ENCODE measurements around the gene OR9A4. TPM values are rescaled to one million over a fixed set of nuclear protein-coding genes. Genes with fewer than 3 reads are reported as not detected.

The OR9A4 gene
- total RNA-seq, 2 experiments from 2014 or later = 0.06 TPM; not detected in 1

GRCh38 chr7:141949021-141949420 lies 32.8 kb downstream of the OR9A4 start:
- ChIA-PET POLR2A (no interaction called here), CTCF (ENCODE audit: unreplicated experiment) (no interaction called here)
- Histone ChIP-seq H3K79me2 (ENCODE audit: insufficient read depth, low read depth, low read length) (no peaks in the 10 kb centered on the region), H3K9me2 (ENCODE audit: insufficient read depth, low read length) (no peaks in the 10 kb centered on the region), H3K36me3 (ENCODE audit: insufficient read depth, low read length) (no peaks in the 10 kb centered on the region), H3K4me3 (ENCODE audit: low read depth, low read length, poor library complexity, severe bottlenecking) (no peak overlapping the region), H3K4me2 (ENCODE audit: low read length) (no peak overlapping the region), H3K4me1 (ENCODE audit: insufficient read depth, low read length, poor library complexity, severe bottlenecking) (no peaks in the 10 kb centered on the region), H3K9me3 (ENCODE audit: low read length) (no peaks in the 10 kb centered on the region), H2AFZ (ENCODE audit: low read length) (no peak overlapping the region), H3K27ac (ENCODE audit: low read depth, low read length, poor library complexity, severe bottlenecking) (no peak overlapping the region), H4K20me1 (ENCODE audit: insufficient read depth, low read length) (no peaks in the 10 kb centered on the region)
- no TSS peak for BruUV-seq (replicated peaks)
- DNase-seq (ENCODE audit: low spot score) = no peak
- intact Hi-C loops (cut with micrococcal nuclease; ENCODE audit: unreplicated experiment) = no loop called here
- TF ChIP-seq EZH2phosphoT487 (IDR thresholded peaks at IDR 0.05; ENCODE audit: borderline replicate concordance, low read depth, low read length) = no peak
- TF ChIP-seq, protein P1, sequence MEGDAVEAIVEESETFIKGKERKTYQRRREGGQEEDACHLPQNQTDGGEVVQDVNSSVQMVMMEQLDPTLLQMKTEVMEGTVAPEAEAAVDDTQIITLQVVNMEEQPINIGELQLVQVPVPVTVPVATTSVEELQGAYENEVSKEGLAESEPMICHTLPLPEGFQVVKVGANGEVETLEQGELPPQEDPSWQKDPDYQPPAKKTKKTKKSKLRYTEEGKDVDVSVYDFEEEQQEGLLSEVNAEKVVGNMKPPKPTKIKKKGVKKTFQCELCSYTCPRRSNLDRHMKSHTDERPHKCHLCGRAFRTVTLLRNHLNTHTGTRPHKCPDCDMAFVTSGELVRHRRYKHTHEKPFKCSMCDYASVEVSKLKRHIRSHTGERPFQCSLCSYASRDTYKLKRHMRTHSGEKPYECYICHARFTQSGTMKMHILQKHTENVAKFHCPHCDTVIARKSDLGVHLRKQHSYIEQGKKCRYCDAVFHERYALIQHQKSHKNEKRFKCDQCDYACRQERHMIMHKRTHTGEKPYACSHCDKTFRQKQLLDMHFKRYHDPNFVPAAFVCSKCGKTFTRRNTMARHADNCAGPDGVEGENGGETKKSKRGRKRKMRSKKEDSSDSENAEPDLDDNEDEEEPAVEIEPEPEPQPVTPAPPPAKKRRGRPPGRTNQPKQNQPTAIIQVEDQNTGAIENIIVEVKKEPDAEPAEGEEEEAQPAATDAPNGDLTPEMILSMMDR (conservative IDR thresholded peaks at IDR 0.05; ENCODE audit: low read length) = no peak

DNA sequence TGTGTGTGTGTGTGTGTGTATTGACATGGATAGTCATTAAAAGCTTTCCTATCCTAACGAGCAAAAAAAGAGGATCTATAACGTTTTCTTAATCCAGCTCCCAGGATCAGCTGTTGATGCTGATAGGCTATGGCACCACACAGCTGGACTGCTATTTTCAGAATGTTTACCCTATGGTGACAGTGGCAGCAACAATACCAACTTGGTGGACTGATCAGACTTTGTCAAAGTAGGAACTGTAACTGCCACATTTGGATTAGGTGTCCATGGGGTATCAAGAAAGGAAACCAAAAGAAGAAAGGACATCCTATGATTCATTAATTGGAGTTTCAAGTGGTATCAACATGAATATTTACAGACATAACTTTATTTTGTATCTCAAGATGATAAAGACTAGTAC lies 33.3 kb downstream of the OR9A4 start:
- H3K9me2 ChIP-seq (ENCODE audit: insufficient read depth, low read length) = no peaks in the 10 kb centered on the region
- BruUV-seq (replicated peaks) = no TSS peak
- H4K20me1 ChIP-seq (ENCODE audit: insufficient read depth, low read length) = no peaks in the 10 kb centered on the region
- no peak for DNase-seq (ENCODE audit: low spot score)
- no peak overlapping the region for H3K4me2 ChIP-seq (ENCODE audit: low read length)
- H3K79me2 ChIP-seq (ENCODE audit: insufficient read depth, low read depth, low read length) = no peaks in the 10 kb centered on the region
- H3K27ac ChIP-seq (ENCODE audit: low read depth, low read length, poor library complexity, severe bottlenecking) = no peak overlapping the region
- CTCF ChIA-PET (ENCODE audit: unreplicated experiment) = no interaction called here
- H3K9me3 ChIP-seq (ENCODE audit: low read length) = no peaks in the 10 kb centered on the region
- H3K4me3 ChIP-seq (ENCODE audit: low read depth, low read length, poor library complexity, severe bottlenecking) = no peak overlapping the region
- H3K4me1 ChIP-seq (ENCODE audit: insufficient read depth, low read length, poor library complexity, severe bottlenecking) = no peaks in the 10 kb centered on the region
- no peaks in the 10 kb centered on the region for H3K36me3 ChIP-seq (ENCODE audit: insufficient read depth, low read length)
- TF ChIP-seq, protein P1 (conservative IDR thresholded peaks at IDR 0.05; ENCODE audit: low read length) = no peak
- no peak for TF ChIP-seq EZH2phosphoT487 (IDR thresholded peaks at IDR 0.05; ENCODE audit: borderline replicate concordance, low read depth, low read length)
- intact Hi-C loops (cut with micrococcal nuclease; ENCODE audit: unreplicated experiment) = no loop called here
- POLR2A ChIA-PET = no interaction called here
- no peak overlapping the region for H2AFZ ChIP-seq (ENCODE audit: low read length)

DNA sequence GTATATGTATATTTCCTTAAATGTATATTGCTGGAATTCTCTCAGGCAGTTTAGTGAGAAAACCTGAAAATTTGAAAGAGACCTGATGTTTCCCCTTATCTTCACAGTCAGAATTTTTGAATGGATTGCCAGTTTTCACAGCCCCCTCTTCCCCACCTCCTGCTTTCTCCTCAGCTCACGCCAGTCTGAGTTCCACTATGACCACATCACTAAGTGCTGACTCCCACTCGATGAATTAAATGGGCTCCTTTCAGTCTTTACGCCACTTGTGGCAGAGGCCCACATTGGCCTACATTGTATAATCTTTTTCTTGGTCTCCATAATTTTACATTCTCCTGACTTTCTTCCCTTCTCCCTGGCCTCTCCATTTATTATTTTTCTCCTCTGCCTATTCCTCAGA lies 33.7 kb downstream of the OR9A4 start:
- Histone ChIP-seq H3K4me3 (ENCODE audit: low read depth, low read length, poor library complexity, severe bottlenecking) (no peak overlapping the region), H3K27ac (ENCODE audit: low read depth, low read length, poor library complexity, severe bottlenecking) (no peak overlapping the region), H3K4me1 (ENCODE audit: insufficient read depth, low read length, poor library complexity, severe bottlenecking) (no peaks in the 10 kb centered on the region), H3K9me2 (ENCODE audit: insufficient read depth, low read length) (no peaks in the 10 kb centered on the region), H3K79me2 (ENCODE audit: insufficient read depth, low read depth, low read length) (no peaks in the 10 kb centered on the region), H2AFZ (ENCODE audit: low read length) (no peak overlapping the region), H3K4me2 (ENCODE audit: low read length) (no peak overlapping the region), H3K9me3 (ENCODE audit: low read length) (no peaks in the 10 kb centered on the region), H4K20me1 (ENCODE audit: insufficient read depth, low read length) (no peaks in the 10 kb centered on the region), H3K36me3 (ENCODE audit: insufficient read depth, low read length) (no peaks in the 10 kb centered on the region)
- ChIA-PET CTCF (ENCODE audit: unreplicated experiment) (no interaction called here), POLR2A (no interaction called here)
- DNase-seq (ENCODE audit: low spot score) = no peak
- no TSS peak for BruUV-seq (replicated peaks)
- TF ChIP-seq EZH2phosphoT487 (IDR thresholded peaks at IDR 0.05; ENCODE audit: borderline replicate concordance, low read depth, low read length) = no peak
- TF ChIP-seq, protein P1 (conservative IDR thresholded peaks at IDR 0.05; ENCODE audit: low read length) = no peak
- intact Hi-C loops (cut with micrococcal nuclease; ENCODE audit: unreplicated experiment) = no loop called here

Data from OCI-LY7 (cell line).